Ecto neural progenitor cell (in vitro differentiated cells): ENCODE measurements around the gene BHLHE23.
"Not testable (repeated sequence)": the region's sequence is repeated elsewhere in the genome, so short reads cannot be mapped to it uniquely, and the experiment has no call there.

ENCODE experiments used
- DNase-seq: peaks from one replicate; pipeline ENCODE4 v3.0.0-alpha.2; 2018; ENCODE audit warnings: low spot score

The BHLHE23 gene

DNA sequence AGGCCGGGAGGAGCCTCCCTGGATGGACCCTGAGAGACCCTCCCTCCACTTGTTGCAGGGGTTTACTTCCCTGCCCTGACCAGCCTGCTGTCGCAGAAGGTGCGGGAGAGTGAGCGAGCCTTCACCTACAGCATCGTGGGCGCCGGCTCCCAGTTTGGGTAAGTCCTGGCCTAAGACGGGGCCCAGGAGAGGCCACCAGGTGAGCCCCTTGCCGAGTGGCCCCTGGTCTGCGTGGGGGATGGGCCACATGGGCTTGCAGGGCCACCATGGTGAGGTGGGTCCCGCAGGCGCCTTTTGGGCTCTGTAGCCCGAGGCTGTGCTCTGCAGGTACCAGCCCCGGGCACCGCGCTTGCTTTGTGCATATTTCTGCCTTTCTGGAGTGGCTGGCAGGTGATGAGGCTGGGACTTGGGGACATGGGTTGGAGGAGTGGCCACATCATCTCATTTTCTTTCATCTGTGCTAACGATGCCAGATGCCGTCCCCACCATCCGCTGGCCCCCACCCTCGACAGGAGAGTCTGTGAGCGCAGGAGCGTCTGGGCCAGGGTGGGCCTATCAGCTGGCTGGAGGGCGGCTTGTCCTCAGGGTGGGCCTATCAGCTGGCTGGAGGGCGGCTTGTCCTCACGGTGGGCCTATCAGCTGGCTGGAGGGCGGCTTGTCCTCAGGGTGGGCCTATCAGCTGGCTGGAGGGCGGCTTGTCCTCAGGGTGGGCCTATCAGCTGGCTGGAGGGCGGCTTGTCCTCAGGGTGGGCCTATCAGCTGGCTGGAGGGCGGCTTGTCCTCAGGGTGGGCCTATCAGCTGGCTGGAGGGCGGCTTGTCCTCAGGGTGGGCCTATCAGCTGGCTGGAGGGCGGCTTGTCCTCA lies 46.1 kb downstream of the BHLHE23 start:
- DNase-seq = not testable (repeated sequence)

- no peak for DNase-seq
Measured at GRCh38 chr20:62959998-62960436, 46.7 kb downstream of the BHLHE23 start.

GRCh38 chr20:62959101-62959971 lies 47.4 kb downstream of the BHLHE23 start:
- no peak for DNase-seq

DNA sequence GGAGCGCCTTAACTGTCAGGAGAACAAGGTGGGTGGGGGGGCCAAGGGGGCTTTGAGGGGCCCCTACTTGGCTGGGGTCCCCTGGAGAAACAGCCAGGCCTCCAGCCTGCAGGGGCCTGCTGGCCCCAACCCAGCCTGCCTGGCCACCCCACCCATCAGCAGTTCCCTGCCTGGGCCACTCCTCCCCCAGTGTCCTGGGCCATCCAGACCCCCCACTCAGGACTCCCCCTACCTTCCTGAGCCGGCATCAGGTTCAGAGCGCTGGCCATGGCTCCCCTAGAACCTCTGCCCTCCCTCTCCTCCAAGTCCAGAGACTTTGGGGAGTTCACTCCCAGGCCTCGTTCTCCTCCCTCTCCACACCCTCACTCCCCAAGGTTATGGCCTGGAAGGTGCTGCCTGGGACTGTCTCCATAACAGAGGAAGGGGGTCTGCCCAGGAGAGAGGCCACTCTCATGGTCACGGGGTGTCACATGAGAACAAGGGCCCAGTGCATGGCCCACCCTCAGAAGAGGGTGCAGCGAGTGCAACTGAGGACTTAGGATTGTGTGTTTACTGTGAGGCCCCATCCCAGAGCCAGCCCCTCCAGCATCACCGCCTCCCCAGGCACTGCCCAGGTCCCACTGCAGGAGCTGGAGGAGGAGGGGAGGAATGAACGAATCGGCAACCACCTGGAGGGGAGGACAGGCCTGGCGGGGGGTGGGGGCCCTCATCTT lies 48.2 kb downstream of the BHLHE23 start:
- no peak for DNase-seq

- no peak for DNase-seq
Measured at GRCh38 chr20:62957136-62958117, 49.3 kb downstream of the BHLHE23 start.

DNA sequence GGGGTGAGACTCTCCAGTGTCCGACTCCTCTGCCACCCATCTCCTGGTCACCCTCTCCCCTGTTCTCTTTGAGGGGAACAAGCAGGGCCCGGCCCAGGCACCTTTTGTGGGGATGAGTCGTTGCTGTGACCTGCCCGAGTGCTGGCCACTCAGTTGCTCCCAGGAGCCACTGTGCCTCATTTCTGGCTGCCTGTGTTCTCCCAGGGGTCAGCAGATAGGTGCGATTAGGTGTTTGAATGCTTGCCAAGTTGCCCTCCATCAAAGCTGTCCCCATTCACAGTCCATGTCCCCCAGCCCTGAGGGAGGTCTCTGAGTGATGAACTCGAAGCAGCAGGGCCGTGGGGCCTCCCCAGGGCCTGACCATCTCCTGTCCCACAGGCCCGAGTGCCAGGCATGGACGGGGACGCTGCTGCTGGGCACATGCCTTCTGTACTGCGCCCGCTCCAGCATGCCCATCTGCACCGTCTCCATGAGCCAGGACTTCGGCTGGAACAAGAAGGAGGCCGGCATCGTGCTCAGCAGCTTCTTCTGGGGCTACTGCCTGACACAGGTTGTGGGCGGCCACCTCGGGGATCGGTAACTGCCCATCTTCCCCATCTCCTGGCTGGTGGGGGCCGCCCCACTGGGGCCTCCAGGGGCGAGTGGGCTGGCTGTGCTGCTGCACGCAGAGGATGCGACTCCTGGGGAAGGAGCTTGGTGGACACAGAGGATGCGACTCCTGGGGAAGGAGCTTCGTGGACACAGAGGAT lies 50.2 kb downstream of the BHLHE23 start:
- no peak for DNase-seq
